ENCODE data around the gene SETD2.

Gene SETD2

DNA sequence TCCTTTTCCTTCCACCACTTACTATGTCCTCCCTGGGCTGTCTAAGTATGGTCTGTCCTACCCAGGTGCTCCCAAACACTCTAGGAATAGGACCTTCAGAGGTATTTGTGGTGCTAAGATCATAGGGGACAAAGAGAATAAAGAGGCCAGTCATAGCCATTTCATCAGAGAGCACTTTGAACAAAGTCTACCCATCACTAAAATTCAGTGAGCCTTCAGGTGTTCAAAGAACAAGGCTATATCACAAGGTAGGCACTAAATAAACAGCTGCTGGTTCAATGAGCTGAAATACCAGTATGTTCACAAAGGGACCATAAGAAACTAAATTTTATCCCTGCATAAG, 145.7 kb downstream of the SETD2 start:
- no peak overlapping the region for H3K4me3 ChIP-seq (ENCODE audit: low read depth, low read length, poor library complexity, severe bottlenecking)
- H3K9me2 ChIP-seq (ENCODE audit: low read depth, low read length), result no peaks in the 10 kb centered on the region
- peaks cover 78% of the 10 kb centered on the region; the same call in 1 of the 2 replicates for H3K36me3 ChIP-seq (ENCODE audit: insufficient read depth, low read length)
- H4K20me1 ChIP-seq (ENCODE audit: insufficient read depth, low read length), result no peaks in the 10 kb centered on the region
- no peak overlapping the region for H2AFZ ChIP-seq (ENCODE audit: low read length)
- H3K9ac ChIP-seq (ENCODE audit: low read length), result no peak overlapping the region
- H3K79me2 ChIP-seq (ENCODE audit: insufficient read depth, low read length), result no peaks in the 10 kb centered on the region
- H3F3A ChIP-seq (ENCODE audit: insufficient read depth, low read length), result no peaks in the 10 kb centered on the region
- no peak for TF ChIP-seq EZH2 (IDR thresholded peaks at IDR 0.05; ENCODE audit: borderline replicate concordance, low read length)
- TF ChIP-seq, protein P1, sequence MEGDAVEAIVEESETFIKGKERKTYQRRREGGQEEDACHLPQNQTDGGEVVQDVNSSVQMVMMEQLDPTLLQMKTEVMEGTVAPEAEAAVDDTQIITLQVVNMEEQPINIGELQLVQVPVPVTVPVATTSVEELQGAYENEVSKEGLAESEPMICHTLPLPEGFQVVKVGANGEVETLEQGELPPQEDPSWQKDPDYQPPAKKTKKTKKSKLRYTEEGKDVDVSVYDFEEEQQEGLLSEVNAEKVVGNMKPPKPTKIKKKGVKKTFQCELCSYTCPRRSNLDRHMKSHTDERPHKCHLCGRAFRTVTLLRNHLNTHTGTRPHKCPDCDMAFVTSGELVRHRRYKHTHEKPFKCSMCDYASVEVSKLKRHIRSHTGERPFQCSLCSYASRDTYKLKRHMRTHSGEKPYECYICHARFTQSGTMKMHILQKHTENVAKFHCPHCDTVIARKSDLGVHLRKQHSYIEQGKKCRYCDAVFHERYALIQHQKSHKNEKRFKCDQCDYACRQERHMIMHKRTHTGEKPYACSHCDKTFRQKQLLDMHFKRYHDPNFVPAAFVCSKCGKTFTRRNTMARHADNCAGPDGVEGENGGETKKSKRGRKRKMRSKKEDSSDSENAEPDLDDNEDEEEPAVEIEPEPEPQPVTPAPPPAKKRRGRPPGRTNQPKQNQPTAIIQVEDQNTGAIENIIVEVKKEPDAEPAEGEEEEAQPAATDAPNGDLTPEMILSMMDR (IDR thresholded peaks at IDR 0.05; ENCODE audit: low read length), result no peak
- no peak overlapping the region for H3K4me2 ChIP-seq (ENCODE audit: low read length)
- peaks cover 21% of the 10 kb centered on the region for H3K4me1 ChIP-seq (ENCODE audit: insufficient read depth, low read length, severe bottlenecking)
- H3K27me3 ChIP-seq (ENCODE audit: insufficient read depth, low read length), result no peaks in the 10 kb centered on the region
- no peaks in the 10 kb centered on the region for H3K9me3 ChIP-seq (ENCODE audit: low read length)
- no peak overlapping the region for H3K27ac ChIP-seq (ENCODE audit: low read depth, low read length, poor library complexity, severe bottlenecking)

DNA sequence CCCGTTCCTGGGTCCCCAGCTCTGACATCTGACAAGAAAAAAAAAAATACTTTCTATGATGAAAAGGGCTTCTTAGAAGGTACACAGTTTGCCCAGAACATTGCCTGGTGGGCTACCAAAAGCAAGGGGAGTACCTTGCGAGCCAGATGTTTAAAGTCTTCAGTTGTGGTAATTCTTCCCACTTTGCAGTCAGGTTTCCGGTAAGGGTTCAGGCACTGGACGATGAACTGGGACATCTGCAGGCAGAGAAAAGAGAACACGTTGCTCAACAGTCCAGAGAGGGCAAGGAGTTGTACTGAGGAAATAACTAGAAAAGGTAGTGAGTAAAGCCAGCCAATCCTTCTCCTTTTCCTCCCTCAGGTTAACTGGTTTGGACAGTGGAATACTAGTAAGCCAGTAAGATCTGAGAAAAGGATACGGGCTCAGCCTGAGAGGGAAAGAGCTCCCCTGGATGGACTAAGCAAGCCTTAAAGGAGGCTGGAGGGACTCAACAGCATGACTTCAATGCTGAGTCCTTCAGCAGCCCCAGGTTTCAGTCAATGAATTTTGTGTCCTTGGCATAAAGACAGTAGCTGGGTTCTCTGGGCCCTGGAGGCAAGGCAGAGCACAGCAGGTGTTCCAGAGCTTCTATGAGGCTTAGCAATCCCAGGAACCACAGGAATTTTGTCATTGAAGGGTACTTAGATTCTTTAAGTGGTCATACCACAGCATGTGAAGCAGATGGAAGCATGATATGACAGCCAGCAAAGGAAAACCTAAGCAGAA, 146.2 kb downstream of the SETD2 start:
- no peaks in the 10 kb centered on the region for H3K79me2 ChIP-seq (ENCODE audit: insufficient read depth, low read length)
- no peaks in the 10 kb centered on the region for H3F3A ChIP-seq (ENCODE audit: insufficient read depth, low read length)
- H2AFZ ChIP-seq (ENCODE audit: low read length), result no peak overlapping the region
- H3K27ac ChIP-seq (ENCODE audit: low read depth, low read length, poor library complexity, severe bottlenecking), result peak overlapping the region; percentile 60
- no peaks in the 10 kb centered on the region for H4K20me1 ChIP-seq (ENCODE audit: insufficient read depth, low read length)
- H3K9me2 ChIP-seq (ENCODE audit: low read depth, low read length), result no peaks in the 10 kb centered on the region
- no peaks in the 10 kb centered on the region for H3K27me3 ChIP-seq (ENCODE audit: insufficient read depth, low read length)
- H3K4me3 ChIP-seq (ENCODE audit: low read depth, low read length, poor library complexity, severe bottlenecking), result no peak overlapping the region
- no peak overlapping the region for H3K9ac ChIP-seq (ENCODE audit: low read length)
- no peaks in the 10 kb centered on the region for H3K9me3 ChIP-seq (ENCODE audit: low read length)
- H3K4me2 ChIP-seq (ENCODE audit: low read length), result no peak overlapping the region; the same call in 1 of the 2 replicates
- H3K36me3 ChIP-seq (ENCODE audit: insufficient read depth, low read length), result peaks cover 74% of the 10 kb centered on the region; the same call in 1 of the 2 replicates
- no peak for TF ChIP-seq EZH2 (IDR thresholded peaks at IDR 0.05; ENCODE audit: borderline replicate concordance, low read length)
- TF ChIP-seq, protein P1 (IDR thresholded peaks at IDR 0.05; ENCODE audit: low read length), result no peak
- peaks cover 25% of the 10 kb centered on the region for H3K4me1 ChIP-seq (ENCODE audit: insufficient read depth, low read length, severe bottlenecking)

DNA sequence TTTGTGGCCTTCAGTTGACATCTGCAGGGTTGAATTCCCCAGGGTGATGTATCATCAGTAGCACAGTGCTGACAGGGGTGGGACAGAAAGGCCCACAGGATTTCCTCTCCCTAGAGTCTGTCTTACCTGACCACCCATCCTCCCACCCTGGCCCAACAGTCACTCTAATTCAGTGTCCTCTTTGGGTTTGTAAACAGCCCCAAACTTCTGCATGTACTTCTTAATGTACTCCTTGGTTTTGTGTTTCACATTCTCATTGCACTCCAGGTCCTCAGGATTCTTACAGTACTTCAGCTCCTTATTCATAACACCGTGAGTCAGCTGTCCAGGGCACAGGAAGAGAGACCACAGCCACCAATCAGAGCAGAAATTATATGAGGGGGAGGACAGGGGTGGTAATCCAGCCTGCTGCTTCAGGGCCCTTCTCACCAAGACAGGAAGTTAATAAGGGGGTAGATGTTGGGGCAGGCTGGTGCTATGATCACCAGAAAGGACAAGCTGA, 146.9 kb downstream of the SETD2 start:
- H3K4me3 ChIP-seq (ENCODE audit: low read depth, low read length, poor library complexity, severe bottlenecking), result no peak overlapping the region

More for the DNA sequence above, 146.9 kb downstream of the SETD2 start:
- TF ChIP-seq, protein P1 (IDR thresholded peaks at IDR 0.05; ENCODE audit: low read length), result no peak
- TF ChIP-seq EZH2 (IDR thresholded peaks at IDR 0.05; ENCODE audit: borderline replicate concordance, low read length), result no peak
- Histone ChIP-seq H3K9me3 (ENCODE audit: low read length) (no peaks in the 10 kb centered on the region), H3K27me3 (ENCODE audit: insufficient read depth, low read length) (no peaks in the 10 kb centered on the region), H3K36me3 (ENCODE audit: insufficient read depth, low read length) (peaks cover 69% of the 10 kb centered on the region; the same call in 1 of the 2 replicates), H3K4me1 (ENCODE audit: insufficient read depth, low read length, severe bottlenecking) (peaks cover 25% of the 10 kb centered on the region), H2AFZ (ENCODE audit: low read length) (no peak overlapping the region), H3K9me2 (ENCODE audit: low read depth, low read length) (no peaks in the 10 kb centered on the region), H3K4me2 (ENCODE audit: low read length) (no peak overlapping the region), H3F3A (ENCODE audit: insufficient read depth, low read length) (no peaks in the 10 kb centered on the region), H3K27ac (ENCODE audit: low read depth, low read length, poor library complexity, severe bottlenecking) (peak overlapping the region; percentile 60), H4K20me1 (ENCODE audit: insufficient read depth, low read length) (no peaks in the 10 kb centered on the region), H3K79me2 (ENCODE audit: insufficient read depth, low read length) (no peaks in the 10 kb centered on the region), H3K9ac (ENCODE audit: low read length) (no peak overlapping the region)

All from OCI-LY1 (cell line).